ENCODE measurements around the gene GHR.

The GHR gene

GRCh38 chr5:42770003-42770402 is 346.8 kb downstream of the GHR start:
- Histone ChIP-seq H3K18ac (ENCODE audit: low read length) (no peak overlapping the region), H3K9ac (ENCODE audit: low read depth, low read length, poor library complexity) (no peak overlapping the region), H3K4me3 (ENCODE audit: low read length in 2 of 2) (no peak overlapping the region), H3K27me3 (ENCODE audit: control insufficient read depth in 3 of 3, insufficient read depth in 3 of 3, low read depth in 1 of 3, low read length in 3 of 3) (no peaks in the 10 kb centered on the region), H3K23ac (ENCODE audit: low read depth, low read length, poor library complexity) (no peak overlapping the region), H4K91ac (ENCODE audit: low read depth, low read length, poor library complexity) (no peak overlapping the region), H3K4ac (ENCODE audit: low read length) (no peak overlapping the region), H2BK15ac (ENCODE audit: low read length) (no peak overlapping the region), H2AFZ (ENCODE audit: low read length) (no peak overlapping the region), H2AK5ac (ENCODE audit: low read depth, low read length) (no peak overlapping the region), H3K4me2 (ENCODE audit: insufficient read depth, low read length, poor library complexity, severe bottlenecking) (no peak overlapping the region), H3K27ac (replicated peaks; ENCODE audit: low read length) (no peak overlapping the region), H3K36me3 (replicated peaks in 1 of 2; ENCODE audit: control insufficient read depth in 2 of 2, insufficient read depth in 2 of 2, low read length in 2 of 2) (no peaks in the 10 kb centered on the region), H2BK12ac (ENCODE audit: low read length) (no peak overlapping the region), H2BK5ac (ENCODE audit: low read length) (no peak overlapping the region), H3K4me1 (ENCODE audit: control insufficient read depth in 2 of 2, insufficient read depth in 1 of 2, low read depth in 1 of 2, low read length in 2 of 2) (no peaks in the 10 kb centered on the region), H3K9me3 (replicated peaks in 1 of 2; ENCODE audit: control insufficient read depth in 2 of 2, insufficient read depth in 1 of 2, low read depth in 1 of 2, low read length in 2 of 2) (no peaks in the 10 kb centered on the region), H2BK120ac (ENCODE audit: low read depth, low read length) (no peak overlapping the region), H4K8ac (ENCODE audit: low read depth, low read length) (no peak overlapping the region), H3K14ac (ENCODE audit: low read length) (no peak overlapping the region), H3K79me1 (ENCODE audit: low read depth, low read length) (no peaks in the 10 kb centered on the region)
- DNase-seq (ENCODE audit: low spot score): no peak
